Measurements from ENCODE around the gene RALGPS1. TPM values are rescaled to one million over a fixed set of nuclear protein-coding genes. Genes with fewer than 3 reads are reported as not detected.

Gene RALGPS1
- total RNA-seq, 2 experiments from 2014 or later: 14.1 to 14.4 TPM

GRCh38 chr9:127185931-127186781 is 271.6 kb downstream of the RALGPS1 start:
- ChIA-PET POLR2A (no interaction called here), CTCF (ENCODE audit: unreplicated experiment) (no interaction called here)
- no peak for DNase-seq (ENCODE audit: low spot score)
- Histone ChIP-seq H3K36me3 (ENCODE audit: insufficient read depth, low read length) (no peaks in the 10 kb centered on the region), H3K9me2 (ENCODE audit: insufficient read depth, low read length) (no peaks in the 10 kb centered on the region), H2AFZ (ENCODE audit: low read length) (no peak overlapping the region), H3K4me1 (ENCODE audit: insufficient read depth, low read length, poor library complexity, severe bottlenecking) (no peaks in the 10 kb centered on the region), H3K27ac (ENCODE audit: low read depth, low read length, poor library complexity, severe bottlenecking) (no peak overlapping the region), H3K4me3 (ENCODE audit: low read depth, low read length, poor library complexity, severe bottlenecking) (no peak overlapping the region), H3K9me3 (ENCODE audit: low read length) (no peaks in the 10 kb centered on the region), H3K4me2 (ENCODE audit: low read length) (no peak overlapping the region), H3K79me2 (ENCODE audit: insufficient read depth, low read depth, low read length) (no peaks in the 10 kb centered on the region), H4K20me1 (ENCODE audit: insufficient read depth, low read length) (no peaks in the 10 kb centered on the region)
- intact Hi-C loops (cut with micrococcal nuclease; ENCODE audit: unreplicated experiment): no loop called here
- TF ChIP-seq EZH2phosphoT487 (IDR thresholded peaks at IDR 0.05; ENCODE audit: borderline replicate concordance, low read depth, low read length) (no peak), CTCF (conservative IDR thresholded peaks at IDR 0.05; ENCODE audit: low read length) (no peak)
- no TSS peak for BruUV-seq (replicated peaks)

GRCh38 chr9:127186806-127187205 is 272.2 kb downstream of the RALGPS1 start:
- Histone ChIP-seq H3K36me3 (ENCODE audit: insufficient read depth, low read length) (no peaks in the 10 kb centered on the region), H2AFZ (ENCODE audit: low read length) (no peak overlapping the region), H3K4me3 (ENCODE audit: low read depth, low read length, poor library complexity, severe bottlenecking) (no peak overlapping the region), H4K20me1 (ENCODE audit: insufficient read depth, low read length) (no peaks in the 10 kb centered on the region), H3K9me3 (ENCODE audit: low read length) (no peaks in the 10 kb centered on the region), H3K9me2 (ENCODE audit: insufficient read depth, low read length) (no peaks in the 10 kb centered on the region), H3K27ac (ENCODE audit: low read depth, low read length, poor library complexity, severe bottlenecking) (no peak overlapping the region), H3K4me1 (ENCODE audit: insufficient read depth, low read length, poor library complexity, severe bottlenecking) (no peaks in the 10 kb centered on the region), H3K4me2 (ENCODE audit: low read length) (no peak overlapping the region), H3K79me2 (ENCODE audit: insufficient read depth, low read depth, low read length) (no peaks in the 10 kb centered on the region)
- TF ChIP-seq EZH2phosphoT487 (IDR thresholded peaks at IDR 0.05; ENCODE audit: borderline replicate concordance, low read depth, low read length): no peak
- TF ChIP-seq CTCF (conservative IDR thresholded peaks at IDR 0.05; ENCODE audit: low read length): no peak
- ChIA-PET POLR2A (no interaction called here), CTCF (ENCODE audit: unreplicated experiment) (no interaction called here)
- DNase-seq (ENCODE audit: low spot score): no peak
- BruUV-seq (replicated peaks): no TSS peak
- intact Hi-C loops (cut with micrococcal nuclease; ENCODE audit: unreplicated experiment): no loop called here

- Histone ChIP-seq H2AFZ (ENCODE audit: low read length) (no peak overlapping the region), H3K9me2 (ENCODE audit: insufficient read depth, low read length) (no peaks in the 10 kb centered on the region), H3K4me1 (ENCODE audit: insufficient read depth, low read length, poor library complexity, severe bottlenecking) (no peaks in the 10 kb centered on the region), H4K20me1 (ENCODE audit: insufficient read depth, low read length) (no peaks in the 10 kb centered on the region), H3K79me2 (ENCODE audit: insufficient read depth, low read depth, low read length) (no peaks in the 10 kb centered on the region), H3K36me3 (ENCODE audit: insufficient read depth, low read length) (no peaks in the 10 kb centered on the region), H3K9me3 (ENCODE audit: low read length) (no peaks in the 10 kb centered on the region), H3K27ac (ENCODE audit: low read depth, low read length, poor library complexity, severe bottlenecking) (no peak overlapping the region), H3K4me2 (ENCODE audit: low read length) (no peak overlapping the region), H3K4me3 (ENCODE audit: low read depth, low read length, poor library complexity, severe bottlenecking) (no peak overlapping the region)
- no peak for DNase-seq (ENCODE audit: low spot score)
- no TSS peak for BruUV-seq (replicated peaks)
- POLR2A ChIA-PET: no interaction called here
- TF ChIP-seq CTCF (conservative IDR thresholded peaks at IDR 0.05; ENCODE audit: low read length) (no peak), EZH2phosphoT487 (IDR thresholded peaks at IDR 0.05; ENCODE audit: borderline replicate concordance, low read depth, low read length) (no peak)
- intact Hi-C loops (cut with micrococcal nuclease; ENCODE audit: unreplicated experiment): no loop called here
- CTCF ChIA-PET (ENCODE audit: unreplicated experiment): no interaction called here
Measured at GRCh38 chr9:127187231-127187956, 272.8 kb downstream of the RALGPS1 start.

Measured in OCI-LY7 (cell line).